Thymus (tissue), 11 donors: ENCODE results near the gene TXN. TPM values are rescaled to one million over a fixed set of nuclear protein-coding genes. Genes with fewer than 3 reads are reported as not detected.
"Not testable (repeated sequence)": the region's sequence is repeated elsewhere in the genome, so short reads cannot be mapped to it uniquely, and the experiment has no call there.

Source experiments
- DNase-seq, 9 donors: peaks; one replicate each; pipeline ENCODE4 v3.0.0-alpha.2; 2013; ENCODE audit warnings: low spot score in 9 of 9, low read depth in 6 of 9, missing footprints in 1 of 9
- H3K27ac ChIP-seq, 2 donors: one replicate each; pipeline ENCODE4 v1.5.1; 2013; ENCODE audit warnings: control low read depth in 1 of 2, low read depth in 1 of 2, low read length in 1 of 2, mild to moderate bottlenecking in 1 of 2, moderate library complexity in 1 of 2
- H3K27me3 ChIP-seq, 2 donors: one replicate each; pipeline ENCODE4 v1.5.1; 2013; ENCODE audit warnings: low read length in 1 of 2; ENCODE audit not compliant: control insufficient read depth in 2 of 2, insufficient read depth in 1 of 2
- H3K36me3 ChIP-seq, 2 donors: one replicate each; pipeline ENCODE4 v1.5.1; 2013; ENCODE audit warnings: low read length in 1 of 2, mild to moderate bottlenecking in 1 of 2, moderate library complexity in 1 of 2; ENCODE audit not compliant: control insufficient read depth in 2 of 2, insufficient read depth in 2 of 2
- H3K4me1 ChIP-seq, 2 donors: one replicate each; pipeline ENCODE4 v1.5.1; 2013; ENCODE audit warnings: low read length in 2 of 2; ENCODE audit not compliant: control insufficient read depth in 2 of 2, insufficient read depth in 2 of 2
- H3K4me3 ChIP-seq, 2 donors: one replicate each; pipeline ENCODE4 v1.5.1; 2013; ENCODE audit warnings: low read length in 2 of 2, control low read depth in 1 of 2, mild to moderate bottlenecking in 1 of 2
- H3K9me3 ChIP-seq, 2 donors: one replicate each; pipeline ENCODE4 v1.5.1; 2013; ENCODE audit warnings: low read length in 1 of 2, mild to moderate bottlenecking in 1 of 2; ENCODE audit not compliant: control insufficient read depth in 2 of 2, insufficient read depth in 1 of 2
- WGBS: extraction: QIAGEN DNeasy Blood & Tissue Kit; methylation state at CpG from one replicate; pipeline ENCODE4 v1.1.7; 2013; 5-methylcytosine and 5-hydroxymethylcytosine counted together
- polyA plus RNA-seq: library from polyadenylated mRNA; stranded (reverse); fragments of 200-250 nt; gene quantifications from one replicate; pipeline ENCODE4 v1.2.3, GENCODE V29; 2013
- total RNA-seq: library from RNA; stranded (reverse); fragments of 120-200 nt; gene quantifications from one replicate; pipeline ENCODE4 v1.2.4, GENCODE V29; 2013
- donor health status: healthy.

TXN gene
- total and polyA plus RNA-seq, 2 donors, result 320 to 448 TPM

GRCh38 chr9:110207071-110207641 lies 49.2 kb downstream of the TXN start:
- Histone ChIP-seq H3K4me1 (peaks cover 0 to 5% of the 10 kb centered on the region in 2 donors), H3K4me3 (no peak overlapping the region), H3K9me3 (no peaks in the 10 kb centered on the region), H3K36me3 (no peaks in the 10 kb centered on the region), H3K27me3 (no peaks in the 10 kb centered on the region), H3K27ac (no peak overlapping the region)
- 84% methylated on average over 6 of the region's 6 CpGs for WGBS
- DNase-seq, result no peak

GRCh38 chr9:110206389-110206788 lies 49.9 kb downstream of the TXN start:
- Histone ChIP-seq H3K9me3 (no peaks in the 10 kb centered on the region), H3K4me1 (peaks cover 0 to 5% of the 10 kb centered on the region in 2 donors), H3K27me3 (no peaks in the 10 kb centered on the region), H3K4me3 (no peak overlapping the region), H3K27ac (no peak overlapping the region), H3K36me3 (no peaks in the 10 kb centered on the region)
- no peak for DNase-seq
- WGBS, result 95% methylated on average over 1 of the region's 1 CpG

- WGBS, result 96% methylated on average over 5 of the region's 5 CpGs
- DNase-seq, H3K4me3 ChIP-seq, H3K27me3 ChIP-seq, H3K36me3 ChIP-seq, H3K9me3 ChIP-seq, H3K27ac ChIP-seq, H3K4me1 ChIP-seq: not testable (repeated sequence)
Measured at GRCh38 chr9:110205612-110206011, 50.7 kb downstream of the TXN start.

GRCh38 chr9:110202232-110202631 lies 54.1 kb downstream of the TXN start:
- no peak overlapping the region for H3K27ac ChIP-seq
- no peaks in the 10 kb centered on the region for H3K36me3 ChIP-seq
- H3K4me3 ChIP-seq, result no peak overlapping the region
- WGBS, result 99% methylated on average over 6 of the region's 6 CpGs
- H3K4me1 ChIP-seq, result peaks cover 0 to 4% of the 10 kb centered on the region in 2 donors
- H3K27me3 ChIP-seq, result no peaks in the 10 kb centered on the region
- peaks cover 0 to 16% of the 10 kb centered on the region in 2 donors for H3K9me3 ChIP-seq
- DNase-seq, result no peak

GRCh38 chr9:110199643-110200042 lies 56.7 kb downstream of the TXN start:
- Histone ChIP-seq H3K9me3 (peaks cover 0 to 16% of the 10 kb centered on the region in 2 donors), H3K27me3 (no peaks in the 10 kb centered on the region), H3K4me3 (no peak overlapping the region), H3K36me3 (no peaks in the 10 kb centered on the region), H3K27ac (no peak overlapping the region), H3K4me1 (no peaks in the 10 kb centered on the region)
- no peak for DNase-seq
- 98% methylated on average over 2 of the region's 2 CpGs for WGBS

GRCh38 chr9:110198357-110198756 lies 58.0 kb downstream of the TXN start:
- 98% methylated on average over 12 of the region's 12 CpGs for WGBS
- no peak for DNase-seq
- Histone ChIP-seq H3K4me1 (peaks cover 6 to 10% of the 10 kb centered on the region in 2 donors), H3K9me3 (peaks cover 0 to 16% of the 10 kb centered on the region in 2 donors), H3K27ac (no peak overlapping the region), H3K4me3 (no peak overlapping the region), H3K27me3 (no peaks in the 10 kb centered on the region), H3K36me3 (no peaks in the 10 kb centered on the region)

- H3K4me1 ChIP-seq, result peaks cover 13 to 18% of the 10 kb centered on the region in 2 donors
- no peak overlapping the region for H3K27ac ChIP-seq
- no peaks in the 10 kb centered on the region for H3K36me3 ChIP-seq
- WGBS, result 96% methylated on average over 11 of the region's 11 CpGs
- no peaks in the 10 kb centered on the region for H3K27me3 ChIP-seq
- no peak for DNase-seq
- peaks cover 0 to 16% of the 10 kb centered on the region in 2 donors for H3K9me3 ChIP-seq
- no peak overlapping the region for H3K4me3 ChIP-seq
Measured at GRCh38 chr9:110197330-110198187, 58.7 kb downstream of the TXN start.

GRCh38 chr9:110196084-110196499 lies 60.2 kb downstream of the TXN start:
- peaks cover 0 to 19% of the 10 kb centered on the region in 2 donors for H3K9me3 ChIP-seq
- not testable (repeated sequence) for H3K27me3 ChIP-seq, H3K4me3 ChIP-seq, H3K27ac ChIP-seq, H3K36me3 ChIP-seq, DNase-seq
- WGBS, result 93% methylated on average over 16 of the region's 16 CpGs
- peaks cover 20 to 29% of the 10 kb centered on the region in 2 donors for H3K4me1 ChIP-seq
